Nephron progenitor cell (in vitro differentiated cells): ENCODE data around the gene GTPBP8.

Experiments
- DNase-seq: peaks from one replicate; pipeline ENCODE4 v3.0.0; 2021
- H3K27ac Mint-ChIP-seq: 2 replicates; pipeline ENCODE4 v1.8.0; 2021; ENCODE audit warnings: mild to moderate bottlenecking, moderate library complexity, mixed read lengths
- H3K27me3 Mint-ChIP-seq: 2 replicates; pipeline ENCODE4 v1.8.0; 2021; ENCODE audit warnings: mild to moderate bottlenecking, low read depth, mixed read lengths; ENCODE audit not compliant: poor library complexity
- H3K36me3 Mint-ChIP-seq: 2 replicates; pipeline ENCODE4 v1.8.0; 2021; ENCODE audit warnings: low read depth, mixed read lengths
- H3K4me1 Mint-ChIP-seq: 2 replicates; pipeline ENCODE4 v1.8.0; 2021; ENCODE audit warnings: mixed read lengths
- H3K4me3 Mint-ChIP-seq: 2 replicates; pipeline ENCODE4 v1.8.0; 2021; ENCODE audit warnings: mild to moderate bottlenecking, moderate library complexity, mixed read lengths
- H3K9me3 Mint-ChIP-seq: 2 replicates; pipeline ENCODE4 v1.8.0; 2021; ENCODE audit warnings: mild to moderate bottlenecking, moderate library complexity, mixed read lengths
- TF ChIP-seq, protein P1 (sequence below): fragments of 200-600 bp; sonication (generic); IDR thresholded peaks from 2 replicates; pipeline ENCODE4 v1.5.0; 2021; ENCODE audit warnings: antibody characterized with exemption

Gene GTPBP8

DNA sequence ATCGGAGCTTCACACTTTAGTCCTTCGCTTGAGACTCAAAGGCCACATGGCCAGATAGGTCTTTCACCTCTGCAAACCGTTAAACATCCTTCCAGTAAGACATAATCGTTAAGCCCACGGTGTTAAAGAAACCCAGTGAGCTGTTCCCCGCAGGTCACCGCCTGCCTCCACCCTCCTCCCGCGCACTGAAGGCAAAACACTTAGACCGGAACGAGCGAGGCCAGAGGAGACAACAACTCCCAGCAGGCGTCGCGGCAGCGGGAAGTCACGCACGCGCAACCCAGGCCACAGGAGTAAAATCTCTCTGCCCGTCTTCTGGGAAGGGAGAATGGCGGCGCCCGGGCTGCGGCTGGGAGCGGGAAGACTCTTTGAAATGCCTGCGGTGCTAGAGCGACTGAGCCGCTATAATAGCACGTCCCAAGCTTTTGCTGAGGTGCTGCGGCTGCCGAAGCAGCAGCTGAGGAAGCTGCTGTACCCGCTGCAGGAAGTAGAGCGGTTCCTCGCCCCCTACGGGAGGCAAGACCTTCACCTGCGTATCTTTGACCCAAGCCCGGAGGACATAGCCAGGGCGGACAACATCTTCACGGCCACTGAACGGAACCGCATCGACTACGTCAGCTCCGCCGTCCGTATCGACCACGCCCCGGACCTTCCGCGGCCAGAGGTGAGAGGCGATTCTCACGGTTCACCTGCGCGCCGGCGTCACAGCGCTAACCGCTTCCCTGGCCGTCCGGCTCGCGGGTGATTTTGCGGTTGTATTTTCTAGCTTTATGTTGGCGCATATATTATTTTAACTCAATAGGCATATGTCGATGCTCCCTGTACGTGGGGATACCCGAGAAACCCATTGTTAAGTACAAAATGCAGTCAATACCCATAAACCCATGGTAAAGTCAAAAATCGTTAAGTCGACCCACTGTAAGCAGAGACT lies at the start of gene GTPBP8:
Gene GTPBP8 (plus strand): TSS at position 313 of the 931 bp plus-strand sequence. CDS start 16 bp downstream, at position 329.
- Mint-ChIP-seq H3K36me3 (peaks cover 24% of the 10 kb centered on the region), H3K27ac (peak within 1 kb of the TSS; percentile 99), H3K9me3 (no peaks in the 10 kb centered on the region), H3K27me3 (peaks cover 27% of the 10 kb centered on the region), H3K4me1 (peaks cover 30% of the 10 kb centered on the region), H3K4me3 (peak within 1 kb of the TSS; percentile 92)
- TF ChIP-seq, protein P1, sequence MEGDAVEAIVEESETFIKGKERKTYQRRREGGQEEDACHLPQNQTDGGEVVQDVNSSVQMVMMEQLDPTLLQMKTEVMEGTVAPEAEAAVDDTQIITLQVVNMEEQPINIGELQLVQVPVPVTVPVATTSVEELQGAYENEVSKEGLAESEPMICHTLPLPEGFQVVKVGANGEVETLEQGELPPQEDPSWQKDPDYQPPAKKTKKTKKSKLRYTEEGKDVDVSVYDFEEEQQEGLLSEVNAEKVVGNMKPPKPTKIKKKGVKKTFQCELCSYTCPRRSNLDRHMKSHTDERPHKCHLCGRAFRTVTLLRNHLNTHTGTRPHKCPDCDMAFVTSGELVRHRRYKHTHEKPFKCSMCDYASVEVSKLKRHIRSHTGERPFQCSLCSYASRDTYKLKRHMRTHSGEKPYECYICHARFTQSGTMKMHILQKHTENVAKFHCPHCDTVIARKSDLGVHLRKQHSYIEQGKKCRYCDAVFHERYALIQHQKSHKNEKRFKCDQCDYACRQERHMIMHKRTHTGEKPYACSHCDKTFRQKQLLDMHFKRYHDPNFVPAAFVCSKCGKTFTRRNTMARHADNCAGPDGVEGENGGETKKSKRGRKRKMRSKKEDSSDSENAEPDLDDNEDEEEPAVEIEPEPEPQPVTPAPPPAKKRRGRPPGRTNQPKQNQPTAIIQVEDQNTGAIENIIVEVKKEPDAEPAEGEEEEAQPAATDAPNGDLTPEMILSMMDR, result no peak
- DNase-seq, result peak; percentile 90

DNA sequence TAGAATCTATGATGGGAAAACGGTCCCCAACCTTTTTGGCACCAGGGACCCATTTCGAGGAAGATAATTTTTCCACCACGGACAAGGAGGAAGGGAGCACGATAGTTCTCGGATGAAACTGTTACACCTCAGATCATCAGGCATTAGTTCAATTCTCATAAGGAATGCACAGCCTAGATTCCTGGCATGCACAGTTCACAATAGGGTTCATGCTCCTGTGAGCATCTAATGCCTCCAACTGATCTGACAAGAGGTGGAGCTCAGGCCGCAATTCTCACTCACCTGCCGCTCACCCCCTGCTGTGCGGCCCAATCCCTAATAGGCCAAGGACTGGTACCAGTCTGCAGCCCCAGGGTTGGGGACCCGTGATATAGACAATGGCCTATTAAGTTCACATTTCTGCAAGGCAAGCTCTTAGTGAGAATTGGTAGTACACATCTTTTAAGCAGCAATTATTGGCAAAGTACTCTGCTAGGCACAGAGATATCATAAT lies 42.4 kb upstream of the GTPBP8 start:
- Mint-ChIP-seq H3K4me3 (no peak overlapping the region), H3K4me1 (no peaks in the 10 kb centered on the region), H3K9me3 (peaks cover 13% of the 10 kb centered on the region), H3K27ac (no peak overlapping the region), H3K36me3 (no peaks in the 10 kb centered on the region), H3K27me3 (peaks cover 8% of the 10 kb centered on the region)
- no peak for DNase-seq
- TF ChIP-seq, protein P1, result no peak

GRCh38 chr3:112956351-112956750 lies 34.4 kb upstream of the GTPBP8 start:
- H3K9me3 Mint-ChIP-seq, result peaks cover 12% of the 10 kb centered on the region
- no peak overlapping the region for H3K27ac Mint-ChIP-seq
- H3K36me3 Mint-ChIP-seq, result no peaks in the 10 kb centered on the region
- no peaks in the 10 kb centered on the region for H3K4me1 Mint-ChIP-seq
- TF ChIP-seq, protein P1, result no peak
- H3K27me3 Mint-ChIP-seq, result peaks cover 6% of the 10 kb centered on the region
- no peak overlapping the region for H3K4me3 Mint-ChIP-seq
- DNase-seq, result no peak

GRCh38 chr3:112958811-112959560 lies 31.8 kb upstream of the GTPBP8 start:
- no peaks in the 10 kb centered on the region for H3K36me3 Mint-ChIP-seq
- no peaks in the 10 kb centered on the region for H3K4me1 Mint-ChIP-seq
- TF ChIP-seq, protein P1, result no peak
- peaks cover 17% of the 10 kb centered on the region for H3K9me3 Mint-ChIP-seq
- H3K4me3 Mint-ChIP-seq, result no peak overlapping the region
- H3K27me3 Mint-ChIP-seq, result peaks cover 3% of the 10 kb centered on the region
- DNase-seq, result no peak
- H3K27ac Mint-ChIP-seq, result no peak overlapping the region

DNA sequence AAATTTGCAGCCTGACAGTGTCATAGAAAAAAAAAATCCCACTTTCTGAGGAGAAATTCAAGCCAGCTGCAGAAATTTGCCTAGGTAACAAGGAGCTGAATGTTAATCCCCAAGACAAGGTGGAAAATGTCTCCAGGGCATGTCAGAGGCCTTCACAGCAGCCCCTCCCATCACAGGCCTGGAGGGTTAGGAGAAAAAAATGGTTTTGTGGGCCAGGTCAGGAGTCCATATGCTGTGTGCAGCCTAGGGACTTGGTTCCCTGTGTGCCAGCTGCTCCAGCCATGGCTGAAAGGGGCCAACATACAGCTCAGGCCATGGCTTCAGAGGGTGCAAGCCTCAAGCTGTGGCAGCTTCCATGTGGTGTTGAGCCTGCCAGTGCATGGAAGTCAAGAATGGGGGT lies 27.1 kb upstream of the GTPBP8 start:
- no peaks in the 10 kb centered on the region for H3K4me1 Mint-ChIP-seq
- no peaks in the 10 kb centered on the region for H3K27me3 Mint-ChIP-seq
- H3K9me3 Mint-ChIP-seq, result peaks cover 27% of the 10 kb centered on the region
- H3K36me3 Mint-ChIP-seq, result no peaks in the 10 kb centered on the region
- H3K4me3 Mint-ChIP-seq, result no peak overlapping the region
- DNase-seq, result no peak
- H3K27ac Mint-ChIP-seq, result no peak overlapping the region
- TF ChIP-seq, protein P1, result no peak
